Liver (tissue), 9 donors: ENCODE results near the gene NGFR. TPM values are rescaled to one million over a fixed set of nuclear protein-coding genes. Genes with fewer than 3 reads are reported as not detected.

Experiments
- DNase-seq: peaks from one replicate; pipeline ENCODE4 v3.0.0-alpha.2; 2017; ENCODE audit warnings: low spot score
- H3K27ac ChIP-seq, 2 donors: one replicate each; pipeline ENCODE4 v1.7.0; 2013; ENCODE audit warnings: inconsistent platforms in 2 of 2, low read length in 2 of 2, control low read depth in 1 of 2, low read depth in 1 of 2, mild to moderate bottlenecking in 1 of 2
- H3K27me3 ChIP-seq, 4 donors: one replicate each; pipeline versions ENCODE4 v1.6.1 to v1.7.0; 2013; ENCODE audit warnings: low read length in 3 of 4, inconsistent platforms in 1 of 4, mild to moderate bottlenecking in 1 of 4, moderate library complexity in 1 of 4; ENCODE audit not compliant: control insufficient read depth in 4 of 4, insufficient read depth in 4 of 4
- H3K36me3 ChIP-seq, 4 donors: one replicate each; pipeline versions ENCODE4 v1.6.1 to v1.7.0; 2013; ENCODE audit warnings: low read length in 3 of 4, mild to moderate bottlenecking in 3 of 4, low read depth in 1 of 4, moderate library complexity in 1 of 4; ENCODE audit not compliant: control insufficient read depth in 4 of 4, insufficient read depth in 3 of 4
- H3K4me1 ChIP-seq, 4 donors: one replicate each; pipeline versions ENCODE4 v1.6.1 to v1.7.0; 2013; ENCODE audit warnings: low read length in 3 of 4, mild to moderate bottlenecking in 3 of 4, moderate library complexity in 1 of 4; ENCODE audit not compliant: control insufficient read depth in 4 of 4, insufficient read depth in 4 of 4
- H3K4me3 ChIP-seq, 3 donors: one replicate each; pipeline versions ENCODE4 v1.6.1 to v1.7.0; 2013; ENCODE audit warnings: low read length in 3 of 3, control low read depth in 1 of 3, low read depth in 1 of 3, mild to moderate bottlenecking in 1 of 3
- H3K9ac ChIP-seq, 2 donors: one replicate each; pipeline ENCODE4 v1.7.0; 2013; ENCODE audit warnings: low read length in 2 of 2, mild to moderate bottlenecking in 2 of 2, moderate library complexity in 2 of 2, control low read depth in 1 of 2, low read depth in 1 of 2
- H3K9me3 ChIP-seq, 4 donors: one replicate each; pipeline versions ENCODE4 v1.6.1 to v1.7.0; 2013; ENCODE audit warnings: low read length in 3 of 4; ENCODE audit not compliant: control insufficient read depth in 4 of 4
- ATF3 ChIP-seq: IDR thresholded peaks from 2 replicates; pipeline ENCODE4 v1.6.1; 2016; ENCODE audit warnings: antibody characterized with exemption
- EGR1 ChIP-seq, 2 donors: IDR thresholded peaks; 2 replicates each; pipeline ENCODE4 v1.6.1; 2016 to 2018; ENCODE audit warnings: antibody characterized with exemption in 2 of 2, low read depth in 2 of 2
- FOXA1 ChIP-seq: IDR thresholded peaks from 2 replicates; pipeline ENCODE4 v1.6.1; 2016; ENCODE audit warnings: antibody characterized with exemption
- FOXA2 ChIP-seq: IDR thresholded peaks from 2 replicates; pipeline ENCODE4 v1.6.1; 2016; ENCODE audit warnings: antibody characterized with exemption
- HNF4A ChIP-seq, 2 donors: conservative IDR thresholded peaks; 2 replicates each; pipeline ENCODE4 v1.6.1; 2016; ENCODE audit warnings: antibody characterized with exemption in 2 of 2, mild to moderate bottlenecking in 2 of 2
- HNF4G ChIP-seq: IDR thresholded peaks from 2 replicates; pipeline ENCODE4 v1.6.1; 2016; ENCODE audit warnings: antibody characterized with exemption
- JUND ChIP-seq, 2 donors: IDR thresholded peaks; 2 replicates each; pipeline ENCODE4 v1.6.1; 2016; ENCODE audit warnings: antibody characterized with exemption in 2 of 2
- RAD21 ChIP-seq, 2 donors: IDR thresholded peaks; 2 replicates each; pipeline ENCODE4 v1.6.1; 2016; ENCODE audit warnings: antibody characterized with exemption in 2 of 2, mild to moderate bottlenecking in 2 of 2
- RXRA ChIP-seq, 2 donors: IDR thresholded peaks; 2 replicates each; pipeline ENCODE4 v1.6.1; 2017 to 2018; ENCODE audit warnings: antibody characterized with exemption in 2 of 2, mild to moderate bottlenecking in 1 of 2
- SP1 ChIP-seq: IDR thresholded peaks from 2 replicates; pipeline ENCODE4 v1.6.1; 2018; ENCODE audit warnings: antibody characterized with exemption, mild to moderate bottlenecking
- TAF1 ChIP-seq: conservative IDR thresholded peaks from 2 replicates; pipeline ENCODE4 v1.6.1; 2016; ENCODE audit warnings: antibody characterized with exemption, mild to moderate bottlenecking
- ZBTB33 ChIP-seq: IDR thresholded peaks from 2 replicates; pipeline ENCODE4 v1.6.1; 2016; ENCODE audit warnings: antibody characterized with exemption
- WGBS: extraction: QIAGEN DNeasy Blood & Tissue Kit; methylation state at CpG from one replicate; pipeline ENCODE4 v1.1.7; 2013; 5-methylcytosine and 5-hydroxymethylcytosine counted together
- polyA plus RNA-seq, 2 donors: library from polyadenylated mRNA; stranded (reverse) in 1 of 2; unstranded in 1 of 2; fragments of 200-250 nt in 1 of 2; fragments of >200 nt in 1 of 2; fragmentation: Nextera tagmentation in 1 of 2; extraction: Ambion mirVana in 1 of 2; gene quantifications; one replicate each; pipeline versions ENCODE4 v1.2.1 to v1.2.3, GENCODE V29; 2013 to 2015
- total RNA-seq, 2 donors: library from RNA; depleted of rRNA; stranded (reverse); fragments of >200 nt; gene quantifications; one replicate each; pipeline ENCODE4 v1.2.3, GENCODE V29; 2014
- TF ChIP-seq, protein P1 (sequence below): IDR thresholded peaks from 2 replicates; pipeline ENCODE4 v1.6.1; 2016; ENCODE audit warnings: antibody characterized with exemption
- TF ChIP-seq, protein P2 (sequence below): fragments of 150-350 bp; IDR thresholded peaks from 2 replicates; pipeline ENCODE4 v1.5.1; 2017; ENCODE audit warnings: improper control_type of control experiment, low read depth, low read length; ENCODE audit not compliant: missing input control
- donor health status: healthy.
- donor health status: healthy.
- donor health status: healthy.
- donor health status: healthy.
- donor health status: healthy.

NGFR gene
- total and polyA plus RNA-seq, 4 donors: 6.9 to 11.0 (median 10.5) TPM

DNA sequence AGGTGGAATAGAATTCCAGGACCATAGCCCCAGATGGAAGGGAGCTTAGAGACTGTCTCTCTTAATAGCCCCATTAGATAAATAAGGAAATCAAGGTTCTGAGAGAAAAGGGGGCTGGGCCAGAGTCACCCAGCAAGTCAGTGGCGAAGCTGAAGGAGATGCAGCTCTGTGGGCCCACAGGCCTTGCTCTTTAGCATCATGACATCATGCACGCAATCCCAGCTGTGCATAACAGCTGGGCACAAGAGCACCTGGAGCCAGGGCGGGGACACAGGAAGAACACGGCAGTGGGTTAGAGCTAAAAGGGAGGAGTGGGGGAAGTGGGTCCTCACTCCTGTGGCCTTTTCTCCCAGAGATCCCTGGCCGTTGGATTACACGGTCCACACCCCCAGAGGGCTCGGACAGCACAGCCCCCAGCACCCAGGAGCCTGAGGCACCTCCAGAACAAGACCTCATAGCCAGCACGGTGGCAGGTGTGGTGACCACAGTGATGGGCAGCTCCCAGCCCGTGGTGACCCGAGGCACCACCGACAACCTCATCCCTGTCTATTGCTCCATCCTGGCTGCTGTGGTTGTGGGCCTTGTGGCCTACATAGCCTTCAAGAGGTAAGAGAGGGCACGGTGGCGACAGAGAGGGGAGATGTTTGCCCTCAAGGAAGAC is 15.1 kb downstream of the NGFR start:
- Histone ChIP-seq H3K36me3 (no peaks in the 10 kb centered on the region), H3K27ac (peak overlapping the region in 1 of 2 donors; percentile 5), H3K27me3 (no peaks in the 10 kb centered on the region), H3K4me1 (peaks cover 3 to 11% (median 8%) of the 10 kb centered on the region in 4 donors), H3K9me3 (no peaks in the 10 kb centered on the region), H3K4me3 (no peak overlapping the region), H3K9ac (no peak overlapping the region)
- TF ChIP-seq ZBTB33 (no peak), EGR1 (IDR thresholded peaks at IDR 0.05; ENCODE audit: low read depth in 2 of 2) (no peak), JUND (IDR thresholded peaks at IDR 0.05) (no peak), RXRA (IDR thresholded peaks at IDR 0.05) (no peak), SP1 (no peak), HNF4A (conservative IDR thresholded peaks at IDR 0.05) (no peak), FOXA2 (no peak), TAF1 (no peak), HNF4G (no peak), ATF3 (no peak), FOXA1 (no peak)
- TF ChIP-seq, protein P1, sequence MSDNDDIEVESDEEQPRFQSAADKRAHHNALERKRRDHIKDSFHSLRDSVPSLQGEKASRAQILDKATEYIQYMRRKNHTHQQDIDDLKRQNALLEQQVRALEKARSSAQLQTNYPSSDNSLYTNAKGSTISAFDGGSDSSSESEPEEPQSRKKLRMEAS: no peak
- TF ChIP-seq, protein P2, sequence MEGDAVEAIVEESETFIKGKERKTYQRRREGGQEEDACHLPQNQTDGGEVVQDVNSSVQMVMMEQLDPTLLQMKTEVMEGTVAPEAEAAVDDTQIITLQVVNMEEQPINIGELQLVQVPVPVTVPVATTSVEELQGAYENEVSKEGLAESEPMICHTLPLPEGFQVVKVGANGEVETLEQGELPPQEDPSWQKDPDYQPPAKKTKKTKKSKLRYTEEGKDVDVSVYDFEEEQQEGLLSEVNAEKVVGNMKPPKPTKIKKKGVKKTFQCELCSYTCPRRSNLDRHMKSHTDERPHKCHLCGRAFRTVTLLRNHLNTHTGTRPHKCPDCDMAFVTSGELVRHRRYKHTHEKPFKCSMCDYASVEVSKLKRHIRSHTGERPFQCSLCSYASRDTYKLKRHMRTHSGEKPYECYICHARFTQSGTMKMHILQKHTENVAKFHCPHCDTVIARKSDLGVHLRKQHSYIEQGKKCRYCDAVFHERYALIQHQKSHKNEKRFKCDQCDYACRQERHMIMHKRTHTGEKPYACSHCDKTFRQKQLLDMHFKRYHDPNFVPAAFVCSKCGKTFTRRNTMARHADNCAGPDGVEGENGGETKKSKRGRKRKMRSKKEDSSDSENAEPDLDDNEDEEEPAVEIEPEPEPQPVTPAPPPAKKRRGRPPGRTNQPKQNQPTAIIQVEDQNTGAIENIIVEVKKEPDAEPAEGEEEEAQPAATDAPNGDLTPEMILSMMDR: no peak
- WGBS: 81% methylated on average over 13 of the region's 13 CpGs
- DNase-seq: no peak

GRCh38 chr17:49510720-49511110 is 15.6 kb downstream of the NGFR start:
- Histone ChIP-seq H3K9ac (no peak overlapping the region), H3K9me3 (no peaks in the 10 kb centered on the region), H3K36me3 (no peaks in the 10 kb centered on the region), H3K4me3 (no peak overlapping the region), H3K27me3 (no peaks in the 10 kb centered on the region), H3K4me1 (peaks cover 7 to 16% (median 11%) of the 10 kb centered on the region in 4 donors), H3K27ac (no peak overlapping the region)
- DNase-seq: no peak
- WGBS: 84% methylated on average over 5 of the region's 5 CpGs
- TF ChIP-seq FOXA2: no peak
- TF ChIP-seq EGR1 (IDR thresholded peaks at IDR 0.05; ENCODE audit: low read depth in 2 of 2): no peak
- TF ChIP-seq TAF1: no peak
- TF ChIP-seq RAD21 (IDR thresholded peaks at IDR 0.05): no peak
- TF ChIP-seq ATF3: no peak
